ENCODE results near the gene OR52I1. TPM values are rescaled to one million over a fixed set of nuclear protein-coding genes. Genes with fewer than 3 reads are reported as not detected.

Gene OR52I1
- total RNA-seq, 4 donors from 2014 or later = not detected

DNA sequence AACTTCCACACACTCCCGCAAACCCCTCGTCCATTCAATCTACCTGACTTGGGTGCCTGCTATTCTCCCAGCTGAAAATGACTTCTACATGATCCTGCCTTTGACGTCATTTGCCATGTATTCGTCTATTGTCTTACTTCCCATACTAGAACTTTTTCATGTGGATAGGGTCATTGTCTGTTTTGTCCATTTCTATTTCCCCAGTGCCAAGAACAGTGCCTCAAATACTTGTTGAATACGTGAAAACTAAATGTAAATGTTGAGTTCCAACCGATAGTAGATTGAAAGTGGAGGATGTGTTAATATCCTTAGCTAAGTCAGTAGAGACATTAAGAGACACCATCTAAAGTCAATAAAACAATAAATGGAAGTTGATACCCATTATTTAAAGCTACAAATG lies 13.3 kb downstream of the OR52I1 start:
- DNase-seq (no peak), ATAC-seq (no peak)
- peak overlapping the region; percentile 86 to 88 (median 87) for H3K27ac ChIP-seq
- H3K36me3 ChIP-seq = peaks cover 0 to 32% of the 10 kb centered on the region in 2 donors
- H3K27me3 ChIP-seq = no peaks in the 10 kb centered on the region
- in situ Hi-C loops (cut with MboI; ENCODE audit: low sequenced_read_pairs in 4 of 4) (loop anchor here in 1 of 4 donors (25.0 kb wide), 1 partner anchor 770 kb away; the partner anchor contains the start of gene RHOG), intact Hi-C loops (cut with DNase I; ENCODE audit: low total_unique reads) (no loop called here)
- no peaks in the 10 kb centered on the region for H3K9me3 ChIP-seq
- TF ChIP-seq CTCF (IDR thresholded peaks at IDR 0.05 in 4 of 5, conservative IDR thresholded peaks at IDR 0.05 in 1 of 5) (no peak), POLR2A (IDR thresholded peaks at IDR 0.05) (no peak)
- peak overlapping the region; percentile 64 to 76 (median 72) for H3K4me3 ChIP-seq
- H3K4me1 ChIP-seq = peaks cover 16 to 19% of the 10 kb centered on the region in 2 donors

DNA sequence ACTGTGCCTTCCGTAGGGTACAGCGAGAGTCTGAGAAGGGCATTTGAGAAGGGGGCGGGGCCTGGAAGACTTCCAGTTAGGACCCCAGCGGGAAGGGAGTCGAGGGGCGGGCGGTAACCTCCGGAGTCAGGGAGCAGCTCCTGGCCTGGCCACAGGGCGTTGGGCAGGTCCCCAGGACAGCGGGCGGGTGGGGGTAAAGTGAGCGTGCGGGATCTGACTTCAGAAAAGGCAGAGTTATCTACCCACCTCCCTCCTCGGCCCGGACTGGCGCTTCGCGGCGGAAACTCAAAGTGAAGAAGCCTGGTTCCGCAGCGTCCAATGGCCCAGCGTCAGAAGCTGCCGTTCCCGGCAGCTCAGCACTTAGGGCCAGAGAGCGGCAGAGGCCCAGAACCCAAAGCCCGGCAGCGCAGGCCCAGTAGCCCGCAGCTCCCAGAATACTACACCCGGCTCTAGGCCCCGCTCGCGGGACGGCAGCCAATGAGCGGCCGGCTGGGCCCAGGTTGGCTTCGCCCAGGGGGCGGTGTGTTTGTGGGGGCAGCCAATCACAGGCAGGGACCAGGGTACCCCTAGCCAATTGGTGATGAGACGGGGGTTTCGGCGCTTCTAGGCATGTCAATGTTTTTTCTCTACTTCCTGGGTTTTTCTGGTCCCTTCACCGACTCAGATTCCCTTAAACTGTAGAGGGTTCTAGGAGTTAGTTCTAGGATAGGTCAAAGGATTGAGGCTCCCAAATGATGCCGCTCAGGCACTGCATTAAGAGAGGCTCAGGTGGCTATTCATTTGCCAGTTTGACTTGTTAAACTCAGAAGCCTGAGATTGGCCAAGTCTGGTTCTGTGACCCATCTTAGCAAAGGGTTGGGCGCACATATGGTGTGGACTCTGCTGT lies 14.2 kb downstream of the OR52I1 start, which contains the start of gene TRIM68:
TSS of gene TRIM68 (minus strand) at position 451 of the 886 bp plus-strand sequence. CDS start 2,727 bp downstream, outside the sequence.
- in situ Hi-C loops (cut with MboI; ENCODE audit: low sequenced_read_pairs in 4 of 4) (loop anchor here in 1 of 4 donors (25.0 kb wide), 1 partner anchor 771 kb away; the partner anchor contains the start of gene RHOG), intact Hi-C loops (cut with DNase I; ENCODE audit: low total_unique reads) (no loop called here)
- peaks cover 16 to 19% of the 10 kb centered on the region in 2 donors for H3K4me1 ChIP-seq
- ATAC-seq = peak; percentile 95 to 96
- H3K4me3 ChIP-seq = peak within 1 kb of the TSS; percentile 64 to 76 (median 72)
- peaks cover 0 to 23% of the 10 kb centered on the region in 2 donors for H3K36me3 ChIP-seq
- H3K27me3 ChIP-seq = no peaks in the 10 kb centered on the region
- peak within 1 kb of the TSS; percentile 86 to 88 (median 87) for H3K27ac ChIP-seq
- TF ChIP-seq CTCF (IDR thresholded peaks at IDR 0.05 in 4 of 5, conservative IDR thresholded peaks at IDR 0.05 in 1 of 5) (peak in 2 of 5 experiments; percentile 11 to 26), POLR2A (IDR thresholded peaks at IDR 0.05) (peak; percentile 51 to 67)
- peak; percentile 93 to 95 for DNase-seq
- H3K9me3 ChIP-seq = no peaks in the 10 kb centered on the region

DNA sequence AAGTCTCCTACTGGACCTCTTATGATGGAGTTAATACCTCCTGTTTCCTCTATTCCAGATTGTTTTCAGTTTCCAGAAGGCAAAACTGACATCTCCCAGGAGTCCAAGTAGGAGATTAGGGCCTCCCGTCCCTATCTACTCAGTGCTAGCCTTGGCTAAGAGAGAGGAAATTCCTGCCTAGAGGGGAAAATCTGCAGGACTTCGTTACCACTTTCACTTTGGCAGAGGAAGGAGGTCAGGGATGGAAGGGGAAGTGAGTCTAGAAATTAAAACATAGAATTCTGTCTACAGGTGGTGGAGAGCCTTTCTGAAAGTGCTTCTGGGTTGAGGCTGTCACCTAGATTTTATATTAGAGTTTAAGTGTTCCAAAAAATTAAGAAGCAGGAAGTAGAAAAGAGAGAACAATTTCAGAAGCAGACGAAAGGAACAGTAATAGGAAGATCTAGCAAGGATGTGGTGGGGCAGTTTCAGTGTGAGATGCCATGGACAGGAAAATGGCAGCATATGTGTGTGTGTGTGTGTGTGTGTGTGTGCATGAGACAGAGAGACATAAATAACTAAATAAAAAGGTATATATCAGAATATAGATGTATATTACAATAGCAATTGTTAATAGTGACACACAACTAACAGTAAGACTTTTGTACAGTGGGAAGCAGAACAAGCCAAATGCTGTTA lies 16.6 kb downstream of the OR52I1 start:
- H3K9me3 ChIP-seq = no peaks in the 10 kb centered on the region
- no peak for TF ChIP-seq CTCF (IDR thresholded peaks at IDR 0.05 in 4 of 5, conservative IDR thresholded peaks at IDR 0.05 in 1 of 5)
- TF ChIP-seq POLR2A (IDR thresholded peaks at IDR 0.05) = no peak
- no peaks in the 10 kb centered on the region for H3K27me3 ChIP-seq
- H3K4me1 ChIP-seq = peaks cover 16 to 19% of the 10 kb centered on the region in 2 donors
- ATAC-seq (no peak), DNase-seq (no peak)
- peak overlapping the region in 2 of 4 donors; percentile 20 to 29 for H3K27ac ChIP-seq
- intact Hi-C loops (cut with DNase I; ENCODE audit: low total_unique reads) (no loop called here), in situ Hi-C loops (cut with MboI; ENCODE audit: low sequenced_read_pairs in 4 of 4) (loop anchor here in 1 of 4 donors (25.0 kb wide), 1 partner anchor 773 kb away; the partner anchor contains the start of gene RHOG)
- H3K4me3 ChIP-seq = peak overlapping the region in 3 of 4 donors; percentile 1 to 26 (median 6)
- H3K36me3 ChIP-seq = peaks cover 0 to 2% of the 10 kb centered on the region in 2 donors

DNA sequence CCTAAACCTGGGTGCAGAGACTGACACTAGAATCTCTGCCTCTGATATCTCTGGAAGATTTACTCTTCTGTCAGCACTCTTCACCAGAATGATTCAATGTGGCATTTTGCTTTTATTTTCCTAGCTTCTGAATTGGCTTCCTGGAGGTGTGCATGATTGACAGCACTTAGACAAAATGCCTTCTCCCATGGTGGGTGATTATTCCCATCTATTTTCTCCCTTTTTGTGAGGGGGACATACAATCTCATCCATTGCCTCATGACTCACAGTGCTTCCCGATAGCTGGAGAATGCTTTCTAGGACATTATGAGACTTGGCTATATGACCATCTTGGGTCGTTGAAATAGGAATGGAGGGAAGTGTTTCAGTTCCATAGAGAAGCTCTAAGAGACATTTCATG lies 18.1 kb downstream of the OR52I1 start:
- no peak for ATAC-seq
- in situ Hi-C loops (cut with MboI; ENCODE audit: low sequenced_read_pairs in 4 of 4) = loop anchor here in 1 of 4 donors (25.0 kb wide), 1 partner anchor 775 kb away; the partner anchor contains the start of gene RHOG

More for the DNA sequence above, 18.1 kb downstream of the OR52I1 start:
- no peak overlapping the region for H3K27ac ChIP-seq
- peaks cover 6 to 9% of the 10 kb centered on the region in 2 donors for H3K4me1 ChIP-seq
- H3K4me3 ChIP-seq = no peak overlapping the region
- H3K36me3 ChIP-seq = no peaks in the 10 kb centered on the region
- TF ChIP-seq POLR2A (IDR thresholded peaks at IDR 0.05) = no peak
- TF ChIP-seq CTCF (IDR thresholded peaks at IDR 0.05 in 4 of 5, conservative IDR thresholded peaks at IDR 0.05 in 1 of 5) = no peak
- intact Hi-C loops (cut with DNase I; ENCODE audit: low total_unique reads) = no loop called here
- H3K9me3 ChIP-seq = no peaks in the 10 kb centered on the region
- no peak for DNase-seq
- H3K27me3 ChIP-seq = no peaks in the 10 kb centered on the region

All from gastrocnemius medialis (tissue), 4 donors.